CD4-positive, alpha-beta memory T cell (primary cell): ENCODE data around the gene DOCK9. TPM values are rescaled to one million over a fixed set of nuclear protein-coding genes. Genes with fewer than 3 reads are reported as not detected.
A peak's percentile ranks its signal among the peaks of the same experiment; 100 is the strongest.

Experiments used
- CTCF ChIA-PET: fragments of 350-600 bp; sonication (Branson Sonifier 250); formaldehyde crosslinking; loops from one replicate; lab custom pipeline; 2021; ENCODE audit warnings: inconsistent platforms; ENCODE audit not compliant: partially characterized antibody; lab: Charles Lee
- POLR2A ChIA-PET: fragments of 350-600 bp; sonication (Branson Sonifier 250); formaldehyde crosslinking; loops from one replicate; lab custom pipeline; 2021; ENCODE audit not compliant: partially characterized antibody; lab: Charles Lee
- DNase-seq, 5 donors: peaks; one replicate each; pipeline versions ENCODE4 v3.0.0 to v3.0.0-alpha.2; 2020 to 2022; ENCODE audit warnings: mixed read lengths in 1 of 5
- H3K27ac ChIP-seq: one replicate; pipeline ENCODE4 v1.7.0; 2013; ENCODE audit warnings: low read depth, low read length
- H3K27me3 ChIP-seq: 2 replicates; pipeline ENCODE4 v1.7.0; 2013; ENCODE audit warnings: mild to moderate bottlenecking, low read length, moderate library complexity; ENCODE audit not compliant: insufficient read depth
- H3K36me3 ChIP-seq: 2 replicates; pipeline ENCODE4 v1.7.0; 2013; ENCODE audit warnings: mild to moderate bottlenecking, low read length, moderate library complexity; ENCODE audit not compliant: insufficient read depth
- H3K4me1 ChIP-seq: 2 replicates; pipeline ENCODE4 v1.7.0; 2013; ENCODE audit warnings: mild to moderate bottlenecking, low read length, moderate library complexity; ENCODE audit not compliant: insufficient read depth
- H3K4me3 ChIP-seq, 2 donors: one replicate each; pipeline ENCODE4 v1.7.0; 2013; ENCODE audit warnings: low read length in 2 of 2, mild to moderate bottlenecking in 1 of 2
- H3K9me3 ChIP-seq, 2 donors: one replicate each; pipeline ENCODE4 v1.7.0; 2013; ENCODE audit warnings: low read length in 2 of 2, control low read depth in 1 of 2; ENCODE audit not compliant: control insufficient read depth in 1 of 2
- H3K27ac Mint-ChIP-seq, 7 donors: one replicate each; pipeline ENCODE4 v1.8.0; 2020 to 2021; ENCODE audit warnings: mixed read lengths in 7 of 7, mild to moderate bottlenecking in 6 of 7, inconsistent platforms in 3 of 7, moderate library complexity in 3 of 7
- H3K27me3 Mint-ChIP-seq, 2 donors: one replicate each; pipeline ENCODE4 v1.8.0; 2020 to 2021; ENCODE audit warnings: mixed read lengths in 2 of 2
- H3K36me3 Mint-ChIP-seq, 2 donors: one replicate each; pipeline ENCODE4 v1.8.0; 2020 to 2021; ENCODE audit warnings: mixed read lengths in 2 of 2, inconsistent platforms in 1 of 2, mild to moderate bottlenecking in 1 of 2
- H3K4me1 Mint-ChIP-seq, 4 donors: one replicate each; pipeline ENCODE4 v1.8.0; 2020 to 2021; ENCODE audit warnings: mixed read lengths in 4 of 4, mild to moderate bottlenecking in 1 of 4
- H3K4me3 Mint-ChIP-seq, 8 donors: one replicate each; pipeline ENCODE4 v1.8.0; 2020 to 2021; ENCODE audit warnings: mixed read lengths in 8 of 8, mild to moderate bottlenecking in 7 of 8, moderate library complexity in 6 of 8, inconsistent platforms in 3 of 8
- H3K9me3 Mint-ChIP-seq, 8 donors: one replicate each; pipeline ENCODE4 v1.8.0; 2020 to 2021; ENCODE audit warnings: mixed read lengths in 8 of 8, mild to moderate bottlenecking in 5 of 8, inconsistent platforms in 3 of 8, moderate library complexity in 1 of 8
- intact Hi-C: fragments of 100-400 bp; cut with micrococcal nuclease; formaldehyde crosslinking; loops from one replicate; pipeline ENCODE4 v1.15.1; 2023
- polyA plus RNA-seq, 2 donors: library from polyadenylated mRNA; unstranded; fragments of 300-500 nt; fragmentation: Illumina TruSeq; gene quantifications; one replicate each; pipeline ENCODE4 v1.2.3, GENCODE V29; 2021
- total RNA-seq, 2 experiments: library from RNA; stranded (reverse); gene quantifications; one replicate each; pipeline ENCODE4 v1.2.3, GENCODE V29; 2021

Gene DOCK9
- total and polyA plus RNA-seq, 4 experiments from 2014 or later, result 6.3 to 197 (median 119) TPM

DNA sequence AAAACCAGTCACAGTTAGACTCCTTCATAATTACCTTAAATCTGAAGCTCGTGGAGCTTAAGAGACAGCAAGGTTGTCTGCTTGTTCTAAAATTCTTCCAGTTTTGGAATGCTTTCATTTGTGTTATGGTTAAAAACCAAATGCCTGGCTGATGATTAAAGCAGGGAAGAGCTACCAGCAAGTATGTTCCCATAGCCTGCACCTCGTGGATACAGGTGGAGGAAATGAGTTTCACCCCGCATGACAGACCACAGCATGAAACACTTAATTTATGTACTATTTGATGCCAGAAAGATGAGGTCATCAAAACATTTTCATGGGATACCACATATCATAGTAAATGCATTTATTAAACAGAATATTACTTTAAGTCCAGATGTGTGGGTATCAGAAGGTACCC is 416 bp upstream of the DOCK9 start:
- H3K9me3 ChIP-seq, result no peaks in the 10 kb centered on the region
- peak overlapping the region in 2 of 7 donors; percentile 28 to 41 for H3K27ac Mint-ChIP-seq
- peak overlapping the region in 1 of 8 donors; percentile 21 for H3K4me3 Mint-ChIP-seq
- peaks cover 0 to 2% (median 0%) of the 10 kb centered on the region in 8 donors for H3K9me3 Mint-ChIP-seq
- H3K36me3 Mint-ChIP-seq, result no peaks in the 10 kb centered on the region
- POLR2A ChIA-PET, result interaction anchor here (0.8 to 0.9 kb wide), 2 partner anchors 68 to 110 kb away, joined by 3 read pairs; no protein-coding TSS in a partner anchor
- intact Hi-C loops, result no loop called here
- no peak overlapping the region for H3K4me3 ChIP-seq
- peaks cover 66% of the 10 kb centered on the region for H3K4me1 ChIP-seq
- no peaks in the 10 kb centered on the region for H3K27me3 ChIP-seq
- DNase-seq, result no peak
- CTCF ChIA-PET, result interaction anchor here (0.7 to 1.0 kb wide), 3 partner anchors 10 to 36 kb away, joined by 3 read pairs; no protein-coding TSS in a partner anchor
- peaks cover 58 to 82% (median 74%) of the 10 kb centered on the region in 4 donors for H3K4me1 Mint-ChIP-seq
- no peaks in the 10 kb centered on the region for H3K36me3 ChIP-seq
- no peaks in the 10 kb centered on the region for H3K27me3 Mint-ChIP-seq
- H3K27ac ChIP-seq, result no peak overlapping the region

DNA sequence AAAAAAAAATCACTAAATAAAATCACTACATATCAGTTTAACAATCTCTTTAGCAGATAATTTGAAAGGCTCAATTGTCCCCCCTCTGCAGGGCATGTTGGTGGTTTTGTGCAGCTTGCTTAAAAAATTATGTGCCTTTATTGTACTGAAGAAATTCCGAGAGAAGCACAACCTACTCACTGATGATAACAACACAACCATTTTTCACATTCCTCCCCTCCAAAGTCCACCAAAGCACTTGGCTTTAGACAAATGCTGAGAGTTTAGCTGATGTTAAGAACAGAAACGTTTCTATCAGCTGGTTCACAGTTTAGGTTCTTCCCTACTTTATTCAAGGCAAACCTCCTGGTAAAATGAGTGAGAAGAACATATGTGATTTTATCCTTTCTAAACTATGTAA is 923 bp downstream of the DOCK9 start:
- peaks cover 0 to 2% (median 0%) of the 10 kb centered on the region in 8 donors for H3K9me3 Mint-ChIP-seq
- H3K4me1 ChIP-seq, result peaks cover 52% of the 10 kb centered on the region
- no peak overlapping the region for H3K27ac ChIP-seq
- no peaks in the 10 kb centered on the region for H3K9me3 ChIP-seq
- H3K36me3 ChIP-seq, result no peaks in the 10 kb centered on the region
- DNase-seq, result no peak
- peak overlapping the region in 1 of 7 donors; percentile 54 for H3K27ac Mint-ChIP-seq
- no peaks in the 10 kb centered on the region for H3K27me3 ChIP-seq
- intact Hi-C loops, result no loop called here
- peak overlapping the region in 1 of 8 donors; percentile 38 for H3K4me3 Mint-ChIP-seq
- no peak overlapping the region for H3K4me3 ChIP-seq
- H3K36me3 Mint-ChIP-seq, result no peaks in the 10 kb centered on the region
- peaks cover 46 to 75% (median 65%) of the 10 kb centered on the region in 4 donors for H3K4me1 Mint-ChIP-seq
- CTCF ChIA-PET, result no interaction called here
- POLR2A ChIA-PET, result interaction anchor here (0.6 kb wide), 1 partner anchor 87 kb away, joined by 4 read pairs; no protein-coding TSS in a partner anchor
- H3K27me3 Mint-ChIP-seq, result no peaks in the 10 kb centered on the region

DNA sequence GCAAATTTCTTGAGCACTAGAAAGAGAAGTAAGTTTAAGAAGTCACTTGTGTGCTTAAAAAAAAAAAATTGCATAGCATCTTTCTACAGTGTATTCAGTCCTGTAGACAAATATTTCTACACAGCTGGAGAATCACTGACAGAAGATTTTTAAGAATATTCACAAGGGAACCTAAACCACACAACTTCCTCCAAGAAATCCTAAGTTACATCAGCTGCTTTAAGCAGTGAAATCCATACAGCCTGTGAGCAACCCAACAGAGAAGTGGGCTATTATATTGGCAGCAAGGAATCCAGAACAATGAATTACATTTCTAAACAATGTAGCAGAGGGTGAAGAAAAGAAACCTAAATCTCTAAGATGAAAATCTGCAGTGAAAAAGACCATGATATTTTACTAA is 1.5 kb downstream of the DOCK9 start:
- Histone ChIP-seq H3K36me3 (no peaks in the 10 kb centered on the region), H3K4me1 (peaks cover 46% of the 10 kb centered on the region), H3K27me3 (no peaks in the 10 kb centered on the region), H3K4me3 (no peak overlapping the region), H3K9me3 (no peaks in the 10 kb centered on the region), H3K27ac (no peak overlapping the region)
- H3K4me3 Mint-ChIP-seq, result peak overlapping the region in 1 of 8 donors; percentile 40
- ChIA-PET CTCF (interaction anchor here (1.2 kb wide), 1 partner anchor 8 kb away, joined by 4 read pairs; no protein-coding TSS in a partner anchor), POLR2A (interaction anchor here (0.9 kb wide), 1 partner anchor 75 kb away, joined by 3 read pairs; no protein-coding TSS in a partner anchor)
- no peaks in the 10 kb centered on the region for H3K27me3 Mint-ChIP-seq
- no peak for DNase-seq
- peak overlapping the region in 1 of 7 donors; percentile 28 for H3K27ac Mint-ChIP-seq
- no peaks in the 10 kb centered on the region for H3K36me3 Mint-ChIP-seq
- H3K4me1 Mint-ChIP-seq, result peaks cover 44 to 75% (median 59%) of the 10 kb centered on the region in 4 donors
- intact Hi-C loops, result no loop called here
- H3K9me3 Mint-ChIP-seq, result no peaks in the 10 kb centered on the region

DNA sequence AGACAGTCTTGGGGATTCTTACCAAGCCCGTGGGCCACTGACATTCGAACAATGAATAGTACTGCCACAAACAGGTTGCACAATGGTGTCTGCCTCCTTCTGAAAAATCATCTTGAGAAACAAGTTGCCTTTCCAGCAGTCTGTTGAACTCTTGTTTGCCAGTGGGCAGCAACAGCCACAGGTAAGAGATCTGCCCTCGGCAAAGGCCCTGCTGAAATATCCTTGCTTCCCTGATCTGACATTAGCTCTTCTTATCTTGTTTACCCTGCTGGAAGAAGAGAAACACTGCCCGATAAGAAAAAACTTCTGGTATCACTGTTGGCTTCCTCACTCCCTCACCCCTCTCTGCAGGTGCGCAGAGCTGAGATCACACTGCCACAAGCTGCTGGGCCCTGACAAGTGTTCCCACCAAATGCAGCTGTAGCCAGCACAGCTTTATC is 2.0 kb downstream of the DOCK9 start:
- Histone ChIP-seq H3K4me3 (no peak overlapping the region), H3K36me3 (no peaks in the 10 kb centered on the region), H3K27me3 (no peaks in the 10 kb centered on the region), H3K4me1 (peaks cover 43% of the 10 kb centered on the region), H3K9me3 (no peaks in the 10 kb centered on the region), H3K27ac (no peak overlapping the region)
- Mint-ChIP-seq H3K4me3 (no peak overlapping the region), H3K27me3 (no peaks in the 10 kb centered on the region), H3K36me3 (no peaks in the 10 kb centered on the region), H3K4me1 (peaks cover 44 to 76% (median 57%) of the 10 kb centered on the region in 4 donors), H3K27ac (peak overlapping the region in 2 of 7 donors; percentile 19 to 42), H3K9me3 (no peaks in the 10 kb centered on the region)
- ChIA-PET CTCF (interaction anchor here (1.2 kb wide), 1 partner anchor 9 kb away, joined by 4 read pairs; no protein-coding TSS in a partner anchor), POLR2A (interaction anchor here (0.9 kb wide), 1 partner anchor 76 kb away, joined by 3 read pairs; no protein-coding TSS in a partner anchor)
- intact Hi-C loops, result no loop called here
- DNase-seq, result peak in 1 of 5 donors; percentile 18

DNA sequence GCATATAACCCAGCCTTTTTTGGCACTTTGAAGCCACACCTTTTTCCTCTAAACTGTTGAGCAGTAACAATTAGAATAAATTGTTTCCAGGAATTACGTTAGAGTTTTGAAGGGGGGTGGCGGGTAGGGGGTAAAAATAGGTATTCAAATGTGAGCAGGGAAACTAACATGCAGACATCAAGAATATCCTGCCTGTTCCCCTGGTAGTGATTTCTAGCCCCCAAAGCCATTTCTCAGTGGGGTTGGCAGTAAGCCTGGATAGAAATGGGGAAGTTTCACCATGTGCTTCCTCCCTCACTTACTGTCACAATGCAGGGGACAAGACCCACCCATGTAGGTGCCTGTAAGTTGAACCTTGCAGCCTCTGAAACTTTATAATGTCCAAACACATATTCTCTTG is 3.8 kb downstream of the DOCK9 start:
- no peaks in the 10 kb centered on the region for H3K9me3 Mint-ChIP-seq
- peaks cover 0 to 2% of the 10 kb centered on the region in 2 donors for H3K36me3 Mint-ChIP-seq
- Histone ChIP-seq H3K27me3 (no peaks in the 10 kb centered on the region), H3K36me3 (no peaks in the 10 kb centered on the region), H3K27ac (no peak overlapping the region), H3K4me3 (no peak overlapping the region), H3K9me3 (no peaks in the 10 kb centered on the region), H3K4me1 (peaks cover 44% of the 10 kb centered on the region)
- no peak for DNase-seq
- peak overlapping the region in 1 of 7 donors; percentile 66 for H3K27ac Mint-ChIP-seq
- POLR2A ChIA-PET, result no interaction called here
- no peaks in the 10 kb centered on the region for H3K27me3 Mint-ChIP-seq
- no peak overlapping the region for H3K4me3 Mint-ChIP-seq
- H3K4me1 Mint-ChIP-seq, result peaks cover 43 to 80% (median 59%) of the 10 kb centered on the region in 4 donors
- intact Hi-C loops, result no loop called here
- CTCF ChIA-PET, result no interaction called here

DNA sequence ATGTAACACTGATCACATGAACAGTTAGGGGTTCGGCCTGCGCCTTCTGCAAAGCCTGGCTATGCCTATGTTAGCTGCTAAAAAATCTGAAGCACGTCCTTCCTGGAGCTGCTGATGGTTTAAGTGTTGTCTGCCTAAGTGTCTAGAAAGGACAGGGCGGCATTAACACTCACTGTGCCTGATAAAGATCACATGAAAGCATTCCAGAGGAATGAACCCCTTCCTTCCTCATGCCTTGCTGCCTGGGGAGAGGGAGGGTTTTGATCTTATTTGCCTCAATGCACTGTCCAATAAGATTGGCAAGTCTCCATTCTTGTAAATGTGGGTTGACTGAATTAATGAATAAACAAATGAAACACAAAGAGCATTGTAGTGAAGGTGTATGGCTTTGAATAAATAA is 5.2 kb downstream of the DOCK9 start:
- Histone ChIP-seq H3K36me3 (no peaks in the 10 kb centered on the region), H3K27me3 (no peaks in the 10 kb centered on the region), H3K4me3 (no peak overlapping the region), H3K27ac (no peak overlapping the region), H3K9me3 (no peaks in the 10 kb centered on the region), H3K4me1 (peaks cover 39% of the 10 kb centered on the region)
- Mint-ChIP-seq H3K4me3 (no peak overlapping the region), H3K27me3 (no peaks in the 10 kb centered on the region), H3K9me3 (no peaks in the 10 kb centered on the region), H3K36me3 (peaks cover 0 to 2% of the 10 kb centered on the region in 2 donors), H3K27ac (peak overlapping the region in 2 of 7 donors; percentile 22 to 48), H3K4me1 (peaks cover 37 to 73% (median 54%) of the 10 kb centered on the region in 4 donors)
- ChIA-PET CTCF (no interaction called here), POLR2A (no interaction called here)
- no peak for DNase-seq
- intact Hi-C loops, result no loop called here

DNA sequence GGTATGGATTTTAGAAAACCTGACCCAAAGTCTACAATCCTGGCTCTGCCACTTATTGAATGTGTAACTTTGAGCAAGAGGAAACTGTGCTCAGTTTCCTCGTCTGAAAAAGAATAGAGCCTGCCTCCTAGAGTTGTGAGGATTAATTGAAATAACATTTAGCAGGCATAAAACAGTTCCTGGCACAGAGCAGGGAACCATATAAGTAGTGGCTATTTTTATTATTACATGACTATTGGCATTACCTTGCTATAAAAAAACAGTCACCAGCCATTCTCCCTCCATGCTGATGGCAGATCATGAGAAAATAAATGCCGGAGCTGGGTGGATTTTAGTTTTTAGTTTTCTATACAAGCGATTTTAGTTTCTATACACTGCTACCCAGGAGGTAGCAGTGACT is 5.8 kb downstream of the DOCK9 start:
- Mint-ChIP-seq H3K36me3 (peaks cover 0 to 2% of the 10 kb centered on the region in 2 donors), H3K27ac (peak overlapping the region in 2 of 7 donors; percentile 29 to 68), H3K9me3 (no peaks in the 10 kb centered on the region), H3K27me3 (no peaks in the 10 kb centered on the region), H3K4me1 (peaks cover 35 to 72% (median 52%) of the 10 kb centered on the region in 4 donors), H3K4me3 (no peak overlapping the region)
- Histone ChIP-seq H3K9me3 (no peaks in the 10 kb centered on the region), H3K36me3 (no peaks in the 10 kb centered on the region), H3K27me3 (no peaks in the 10 kb centered on the region), H3K4me3 (no peak overlapping the region), H3K27ac (no peak overlapping the region), H3K4me1 (peaks cover 33% of the 10 kb centered on the region)
- ChIA-PET CTCF (no interaction called here), POLR2A (no interaction called here)
- intact Hi-C loops, result no loop called here
- DNase-seq, result no peak
